K562 (cell line): ENCODE data around the gene KIAA1958. TPM values are rescaled to one million over a fixed set of nuclear protein-coding genes. Genes with fewer than 3 reads are reported as not detected.
A peak's percentile ranks its signal among the peaks of the same experiment; 100 is the strongest.

Experiments
- CC2D1A ChIP-seq: fragments of 450-650 bp; IDR thresholded peaks from 2 replicates; pipeline ENCODE4 v1.6.1; 2017; ENCODE audit warnings: mild to moderate bottlenecking
- ESRRB ChIP-seq: fragments of 250-450 bp; sonication (Bioruptor Pico); IDR thresholded peaks from 2 replicates; pipeline ENCODE4 v1.5.0; 2020; ENCODE audit warnings: mild to moderate bottlenecking, moderate library complexity, borderline replicate concordance
- KHSRP ChIP-seq: fragments of 450-650 bp; IDR thresholded peaks from 2 replicates; pipeline ENCODE4 v1.6.1; 2017
- MEIS2 ChIP-seq: fragments of 450-650 bp; IDR thresholded peaks from 2 replicates; pipeline ENCODE4 v1.6.1; 2014; ENCODE audit warnings: mild to moderate bottlenecking; ENCODE audit not compliant: partially characterized antibody
- MYNN ChIP-seq, 2 experiments: sonication (generic); formaldehyde crosslinking in 1 of 2; IDR thresholded peaks; 2 replicates each; pipeline versions ENCODE4 v1.5.0 to v1.6.1; 2016 to 2020; ENCODE audit warnings: antibody characterized with exemption in 1 of 2, missing genetic modification reagents in 1 of 2
- RFX1 ChIP-seq: fragments of 450-650 bp; IDR thresholded peaks from 2 replicates; pipeline ENCODE4 v1.6.1; 2016; ENCODE audit warnings: mild to moderate bottlenecking, moderate library complexity
- RFX7 ChIP-seq: fragments of 250-450 bp; sonication (Bioruptor Pico); IDR thresholded peaks from 2 replicates; pipeline ENCODE4 v1.5.1; 2021; ENCODE audit warnings: mild to moderate bottlenecking
- TAL1 ChIP-seq: fragments of 450-650 bp; IDR thresholded peaks from 2 replicates; pipeline ENCODE4 v1.6.1; 2016; ENCODE audit warnings: mild to moderate bottlenecking
- ZFPM2 ChIP-seq: fragments of 250-450 bp; sonication (Bioruptor Pico); IDR thresholded peaks from 2 replicates; pipeline ENCODE4 v1.5.1; 2022; ENCODE audit warnings: mild to moderate bottlenecking
- ZNF263 ChIP-seq: sonication (generic); formaldehyde crosslinking; IDR thresholded peaks from 2 replicates; pipeline ENCODE4 v1.8.0; 2022; ENCODE audit warnings: mild to moderate bottlenecking, missing genetic modification reagents, borderline replicate concordance
- polyA plus RNA-seq, 8 experiments: library from polyadenylated mRNA; depleted of rRNA in 4 of 8; stranded (reverse) in 5 of 8; unstranded in 3 of 8; fragments of >200 nt; fragmentation: Nextera tagmentation in 2 of 8; fragmentation: Illumina TruSeq in 1 of 8; extraction: Ambion mirVana in 2 of 8; extraction: Trizol in 1 of 8; gene quantifications; 2 replicates each; pipeline versions ENCODE4 v1.2.1 to v1.2.3, GENCODE V29; 2011 to 2014; ENCODE audit warnings: inconsistent platforms in 1 of 8, missing spikeins in 1 of 8
- total RNA-seq, 7 experiments: library from RNA; depleted of rRNA in 6 of 7; stranded (reverse); fragments of >200 nt in 6 of 7; fragmentation: Illumina TruSeq in 2 of 7; extraction: Trizol in 2 of 7; gene quantifications; 2 replicates each; pipeline versions ENCODE4 v1.2.1 to v1.2.3, GENCODE V29; 2011 to 2021; ENCODE audit warnings: low replicate concordance in 1 of 7
- TF ChIP-seq, protein P1 (sequence below): fragments of 250-450 bp; sonication (Bioruptor Pico); IDR thresholded peaks from 2 replicates; pipeline ENCODE4 v1.9.0; 2021; ENCODE audit warnings: mild to moderate bottlenecking, inconsistent platforms
- TF ChIP-seq, protein P2 (sequence below): sonication (generic); formaldehyde crosslinking; IDR thresholded peaks from 2 replicates; pipeline ENCODE4 v1.9.0; 2022; ENCODE audit warnings: mild to moderate bottlenecking, missing genetic modification reagents
- TF ChIP-seq, protein P3 (sequence below): sonication (generic); formaldehyde crosslinking; IDR thresholded peaks from 2 replicates; pipeline ENCODE4 v1.8.0; 2023; ENCODE audit warnings: mild to moderate bottlenecking, missing genetic modification reagents
- TF ChIP-seq, protein P4 (sequence below): fragments of 450-650 bp; formaldehyde crosslinking; IDR thresholded peaks from 2 replicates; pipeline ENCODE4 v1.4.0; 2022; ENCODE audit warnings: missing genetic modification characterization
- TF ChIP-seq, protein P5 (sequence below): fragments of 200-800 bp; sonication (Bioruptor generic); IDR thresholded peaks from 2 replicates; pipeline ENCODE4 v1.6.1; 2016; ENCODE audit warnings: missing genetic modification characterization, missing compliant biosample characterization

The KIAA1958 gene
- total and polyA plus RNA-seq, 9 of the 15 experiments (the other 6 are each of a cell fraction or from before 2014, with no cell fraction given), result 1.1 to 16.0 (median 10.1) TPM

DNA sequence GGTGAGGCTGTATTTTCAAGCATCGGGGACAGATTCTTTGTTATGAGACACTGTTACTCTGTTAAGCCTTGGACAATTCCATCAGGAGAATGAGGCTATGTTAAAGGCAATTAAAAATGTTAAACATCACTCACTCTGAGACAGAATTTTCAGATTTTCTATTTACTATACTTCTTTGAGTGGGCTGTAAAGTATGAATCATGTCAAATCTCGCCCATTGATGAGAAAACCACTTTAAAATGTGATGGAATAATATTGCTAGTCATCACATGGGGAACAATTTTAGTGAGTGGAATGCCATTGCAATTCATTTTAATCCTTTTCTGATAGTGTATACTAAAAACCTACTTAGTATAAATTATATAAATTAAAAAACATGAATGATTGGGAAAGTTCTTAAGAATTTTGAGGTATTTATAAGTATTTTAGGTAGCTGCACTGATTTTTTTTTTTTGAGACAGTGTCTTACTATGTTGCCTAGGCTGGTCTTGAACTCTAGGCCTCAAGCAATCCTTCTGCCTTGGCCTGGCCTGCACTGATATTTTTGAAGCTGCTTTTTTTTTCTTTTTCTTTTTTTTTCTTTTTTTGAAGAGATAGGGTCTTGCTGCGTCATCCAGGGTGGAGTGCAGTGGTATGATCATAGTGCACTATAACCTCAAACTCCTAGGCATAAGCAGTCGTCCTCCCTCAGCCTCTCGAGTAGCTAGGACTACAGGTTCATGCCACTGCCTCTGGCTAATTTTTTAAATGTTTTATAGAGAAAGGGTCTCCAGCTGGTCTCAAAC, 73.2 kb downstream of the KIAA1958 start (continued):
- TF ChIP-seq, protein P1, sequence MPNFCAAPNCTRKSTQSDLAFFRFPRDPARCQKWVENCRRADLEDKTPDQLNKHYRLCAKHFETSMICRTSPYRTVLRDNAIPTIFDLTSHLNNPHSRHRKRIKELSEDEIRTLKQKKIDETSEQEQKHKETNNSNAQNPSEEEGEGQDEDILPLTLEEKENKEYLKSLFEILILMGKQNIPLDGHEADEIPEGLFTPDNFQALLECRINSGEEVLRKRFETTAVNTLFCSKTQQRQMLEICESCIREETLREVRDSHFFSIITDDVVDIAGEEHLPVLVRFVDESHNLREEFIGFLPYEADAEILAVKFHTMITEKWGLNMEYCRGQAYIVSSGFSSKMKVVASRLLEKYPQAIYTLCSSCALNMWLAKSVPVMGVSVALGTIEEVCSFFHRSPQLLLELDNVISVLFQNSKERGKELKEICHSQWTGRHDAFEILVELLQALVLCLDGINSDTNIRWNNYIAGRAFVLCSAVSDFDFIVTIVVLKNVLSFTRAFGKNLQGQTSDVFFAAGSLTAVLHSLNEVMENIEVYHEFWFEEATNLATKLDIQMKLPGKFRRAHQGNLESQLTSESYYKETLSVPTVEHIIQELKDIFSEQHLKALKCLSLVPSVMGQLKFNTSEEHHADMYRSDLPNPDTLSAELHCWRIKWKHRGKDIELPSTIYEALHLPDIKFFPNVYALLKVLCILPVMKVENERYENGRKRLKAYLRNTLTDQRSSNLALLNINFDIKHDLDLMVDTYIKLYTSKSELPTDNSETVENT (CRISPR knock-in tag), result no peak
- TF ChIP-seq MEIS2 (no peak), ESRRB (CRISPR knock-in tag) (no peak), MYNN (IDR thresholded peaks at IDR 0.05) (no peak), MYNN (CRISPR knock-in tag; IDR thresholded peaks at IDR 0.05) (no peak), ZNF263 (CRISPR knock-in tag) (0 out of 2 replicates have a peak, but pooled peaks have one; percentile 46), KHSRP (no peak), RFX7 (no peak), RFX1 (no peak), ZFPM2 (CRISPR knock-in tag) (no peak), CC2D1A (peak; percentile 68), TAL1 (peak; percentile 60)
- TF ChIP-seq, protein P2, sequence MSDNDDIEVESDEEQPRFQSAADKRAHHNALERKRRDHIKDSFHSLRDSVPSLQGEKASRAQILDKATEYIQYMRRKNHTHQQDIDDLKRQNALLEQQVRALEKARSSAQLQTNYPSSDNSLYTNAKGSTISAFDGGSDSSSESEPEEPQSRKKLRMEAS (CRISPR knock-in tag), result no peak
- TF ChIP-seq, protein P3, sequence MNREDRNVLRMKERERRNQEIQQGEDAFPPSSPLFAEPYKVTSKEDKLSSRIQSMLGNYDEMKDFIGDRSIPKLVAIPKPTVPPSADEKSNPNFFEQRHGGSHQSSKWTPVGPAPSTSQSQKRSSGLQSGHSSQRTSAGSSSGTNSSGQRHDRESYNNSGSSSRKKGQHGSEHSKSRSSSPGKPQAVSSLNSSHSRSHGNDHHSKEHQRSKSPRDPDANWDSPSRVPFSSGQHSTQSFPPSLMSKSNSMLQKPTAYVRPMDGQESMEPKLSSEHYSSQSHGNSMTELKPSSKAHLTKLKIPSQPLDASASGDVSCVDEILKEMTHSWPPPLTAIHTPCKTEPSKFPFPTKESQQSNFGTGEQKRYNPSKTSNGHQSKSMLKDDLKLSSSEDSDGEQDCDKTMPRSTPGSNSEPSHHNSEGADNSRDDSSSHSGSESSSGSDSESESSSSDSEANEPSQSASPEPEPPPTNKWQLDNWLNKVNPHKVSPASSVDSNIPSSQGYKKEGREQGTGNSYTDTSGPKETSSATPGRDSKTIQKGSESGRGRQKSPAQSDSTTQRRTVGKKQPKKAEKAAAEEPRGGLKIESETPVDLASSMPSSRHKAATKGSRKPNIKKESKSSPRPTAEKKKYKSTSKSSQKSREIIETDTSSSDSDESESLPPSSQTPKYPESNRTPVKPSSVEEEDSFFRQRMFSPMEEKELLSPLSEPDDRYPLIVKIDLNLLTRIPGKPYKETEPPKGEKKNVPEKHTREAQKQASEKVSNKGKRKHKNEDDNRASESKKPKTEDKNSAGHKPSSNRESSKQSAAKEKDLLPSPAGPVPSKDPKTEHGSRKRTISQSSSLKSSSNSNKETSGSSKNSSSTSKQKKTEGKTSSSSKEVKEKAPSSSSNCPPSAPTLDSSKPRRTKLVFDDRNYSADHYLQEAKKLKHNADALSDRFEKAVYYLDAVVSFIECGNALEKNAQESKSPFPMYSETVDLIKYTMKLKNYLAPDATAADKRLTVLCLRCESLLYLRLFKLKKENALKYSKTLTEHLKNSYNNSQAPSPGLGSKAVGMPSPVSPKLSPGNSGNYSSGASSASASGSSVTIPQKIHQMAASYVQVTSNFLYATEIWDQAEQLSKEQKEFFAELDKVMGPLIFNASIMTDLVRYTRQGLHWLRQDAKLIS (CRISPR knock-in tag), result no peak
- TF ChIP-seq, protein P4, sequence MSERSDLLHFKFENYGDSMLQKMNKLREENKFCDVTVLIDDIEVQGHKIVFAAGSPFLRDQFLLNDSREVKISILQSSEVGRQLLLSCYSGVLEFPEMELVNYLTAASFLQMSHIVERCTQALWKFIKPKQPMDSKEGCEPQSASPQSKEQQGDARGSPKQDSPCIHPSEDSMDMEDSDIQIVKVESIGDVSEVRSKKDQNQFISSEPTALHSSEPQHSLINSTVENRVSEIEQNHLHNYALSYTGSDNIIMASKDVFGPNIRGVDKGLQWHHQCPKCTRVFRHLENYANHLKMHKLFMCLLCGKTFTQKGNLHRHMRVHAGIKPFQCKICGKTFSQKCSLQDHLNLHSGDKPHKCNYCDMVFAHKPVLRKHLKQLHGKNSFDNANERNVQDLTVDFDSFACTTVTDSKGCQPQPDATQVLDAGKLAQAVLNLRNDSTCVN (CRISPR knock-in tag), result no peak
- TF ChIP-seq, protein P5, sequence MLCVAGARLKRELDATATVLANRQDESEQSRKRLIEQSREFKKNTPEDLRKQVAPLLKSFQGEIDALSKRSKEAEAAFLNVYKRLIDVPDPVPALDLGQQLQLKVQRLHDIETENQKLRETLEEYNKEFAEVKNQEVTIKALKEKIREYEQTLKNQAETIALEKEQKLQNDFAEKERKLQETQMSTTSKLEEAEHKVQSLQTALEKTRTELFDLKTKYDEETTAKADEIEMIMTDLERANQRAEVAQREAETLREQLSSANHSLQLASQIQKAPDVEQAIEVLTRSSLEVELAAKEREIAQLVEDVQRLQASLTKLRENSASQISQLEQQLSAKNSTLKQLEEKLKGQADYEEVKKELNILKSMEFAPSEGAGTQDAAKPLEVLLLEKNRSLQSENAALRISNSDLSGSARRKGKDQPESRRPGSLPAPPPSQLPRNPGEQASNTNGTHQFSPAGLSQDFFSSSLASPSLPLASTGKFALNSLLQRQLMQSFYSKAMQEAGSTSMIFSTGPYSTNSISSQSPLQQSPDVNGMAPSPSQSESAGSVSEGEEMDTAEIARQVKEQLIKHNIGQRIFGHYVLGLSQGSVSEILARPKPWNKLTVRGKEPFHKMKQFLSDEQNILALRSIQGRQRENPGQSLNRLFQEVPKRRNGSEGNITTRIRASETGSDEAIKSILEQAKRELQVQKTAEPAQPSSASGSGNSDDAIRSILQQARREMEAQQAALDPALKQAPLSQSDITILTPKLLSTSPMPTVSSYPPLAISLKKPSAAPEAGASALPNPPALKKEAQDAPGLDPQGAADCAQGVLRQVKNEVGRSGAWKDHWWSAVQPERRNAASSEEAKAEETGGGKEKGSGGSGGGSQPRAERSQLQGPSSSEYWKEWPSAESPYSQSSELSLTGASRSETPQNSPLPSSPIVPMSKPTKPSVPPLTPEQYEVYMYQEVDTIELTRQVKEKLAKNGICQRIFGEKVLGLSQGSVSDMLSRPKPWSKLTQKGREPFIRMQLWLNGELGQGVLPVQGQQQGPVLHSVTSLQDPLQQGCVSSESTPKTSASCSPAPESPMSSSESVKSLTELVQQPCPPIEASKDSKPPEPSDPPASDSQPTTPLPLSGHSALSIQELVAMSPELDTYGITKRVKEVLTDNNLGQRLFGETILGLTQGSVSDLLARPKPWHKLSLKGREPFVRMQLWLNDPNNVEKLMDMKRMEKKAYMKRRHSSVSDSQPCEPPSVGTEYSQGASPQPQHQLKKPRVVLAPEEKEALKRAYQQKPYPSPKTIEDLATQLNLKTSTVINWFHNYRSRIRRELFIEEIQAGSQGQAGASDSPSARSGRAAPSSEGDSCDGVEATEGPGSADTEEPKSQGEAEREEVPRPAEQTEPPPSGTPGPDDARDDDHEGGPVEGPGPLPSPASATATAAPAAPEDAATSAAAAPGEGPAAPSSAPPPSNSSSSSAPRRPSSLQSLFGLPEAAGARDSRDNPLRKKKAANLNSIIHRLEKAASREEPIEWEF (CRISPR knock-in tag), result no peak
